ENCODE data around the gene SPACA1. TPM values are rescaled to one million over a fixed set of nuclear protein-coding genes. Genes with fewer than 3 reads are reported as not detected.

The SPACA1 gene
- total and polyA plus RNA-seq, 2 of the 8 experiments (the other 6 are each of a cell fraction or from before 2014, with no cell fraction given), result not detected

DNA sequence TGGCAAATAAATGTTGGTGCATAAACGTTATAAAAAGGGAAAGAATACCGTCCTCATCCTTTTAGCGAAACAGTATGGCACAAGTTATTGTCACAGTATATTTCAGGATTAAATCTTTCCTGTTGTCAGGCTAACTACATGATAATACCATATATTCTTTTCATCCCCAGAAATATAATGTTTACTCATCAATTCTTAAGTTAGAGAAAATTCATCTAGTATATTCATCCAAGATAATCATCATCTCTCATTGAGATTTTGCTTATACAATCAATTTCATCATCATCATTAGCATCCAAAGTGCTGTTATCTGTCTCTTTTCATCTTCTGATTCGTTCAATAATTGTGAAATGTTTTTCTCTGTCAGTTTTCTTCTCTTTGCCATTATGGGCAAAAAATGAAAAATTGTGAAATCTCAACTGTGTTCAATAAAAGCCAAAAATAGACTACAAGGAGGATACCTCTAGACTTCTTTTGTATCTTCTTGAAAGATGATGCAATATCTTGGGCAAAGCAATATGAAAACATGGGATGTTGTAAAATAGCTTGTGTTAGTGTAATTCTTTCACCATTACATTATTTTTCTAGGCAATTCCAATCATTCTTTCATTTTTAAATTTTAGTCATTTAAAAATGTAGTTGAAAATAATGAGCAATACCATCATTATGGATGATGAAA is 2.6 kb downstream of the SPACA1 start:
- no peak overlapping the region for H3K23ac ChIP-seq (ENCODE audit: insufficient read length)
- no peak overlapping the region for H4K91ac ChIP-seq (replicated peaks; ENCODE audit: insufficient read length, low read length)
- H4K8ac ChIP-seq (ENCODE audit: extremely low read depth, insufficient read depth, low read length), result no peak overlapping the region
- H3K18ac ChIP-seq (ENCODE audit: extremely low read depth, low read length), result no peak overlapping the region
- H2BK5ac ChIP-seq (ENCODE audit: low read depth, low read length), result no peak overlapping the region
- no peak overlapping the region for H3K56ac ChIP-seq (replicated peaks; ENCODE audit: insufficient read length, low read depth, low read length)
- H3K9ac ChIP-seq (replicated peaks in 1 of 4; ENCODE audit: extremely low read depth in 1 of 4, low read depth in 3 of 4, low read length in 3 of 4), result no peak overlapping the region
- H4K20me1 ChIP-seq (replicated peaks in 1 of 2; ENCODE audit: control insufficient read depth in 1 of 2, insufficient read depth in 2 of 2, low read length in 2 of 2), result no peaks in the 10 kb centered on the region
- no peak overlapping the region for H2BK120ac ChIP-seq (replicated peaks; ENCODE audit: low read depth, low read length)
- TF ChIP-seq, protein P1, sequence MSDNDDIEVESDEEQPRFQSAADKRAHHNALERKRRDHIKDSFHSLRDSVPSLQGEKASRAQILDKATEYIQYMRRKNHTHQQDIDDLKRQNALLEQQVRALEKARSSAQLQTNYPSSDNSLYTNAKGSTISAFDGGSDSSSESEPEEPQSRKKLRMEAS (IDR thresholded peaks at IDR 0.05), result no peak
- TF ChIP-seq, protein P2, sequence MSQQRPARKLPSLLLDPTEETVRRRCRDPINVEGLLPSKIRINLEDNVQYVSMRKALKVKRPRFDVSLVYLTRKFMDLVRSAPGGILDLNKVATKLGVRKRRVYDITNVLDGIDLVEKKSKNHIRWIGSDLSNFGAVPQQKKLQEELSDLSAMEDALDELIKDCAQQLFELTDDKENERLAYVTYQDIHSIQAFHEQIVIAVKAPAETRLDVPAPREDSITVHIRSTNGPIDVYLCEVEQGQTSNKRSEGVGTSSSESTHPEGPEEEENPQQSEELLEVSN (IDR thresholded peaks at IDR 0.05), result no peak
- FAIRE-seq (no peak), DNase-seq (ENCODE audit: low read depth in 1 of 2, low spot score in 2 of 2) (no peak)
- CTCF ChIA-PET (ENCODE audit: partially characterized antibody), result no interaction called here
- peaks cover 0 to 5% of the 10 kb centered on the region in 2 experiments; a peak in 1 of 4 replicates for H3K9me3 ChIP-seq (ENCODE audit: insufficient read depth in 2 of 2, low read depth in 1 of 2, low read length in 1 of 2)
- no peak overlapping the region for H2AFZ ChIP-seq (ENCODE audit: low read length)
- no peak overlapping the region for H2AK5ac ChIP-seq (ENCODE audit: low read depth, low read length)
- H3K4me2 ChIP-seq (ENCODE audit: insufficient read depth in 1 of 2, low read depth in 2 of 2, low read length in 2 of 2), result no peak overlapping the region
- no peaks in the 10 kb centered on the region; a peak in 1 of 7 replicates for H3K4me1 ChIP-seq (replicated peaks in 1 of 4; ENCODE audit: control insufficient read depth in 3 of 4, insufficient read depth in 4 of 4, low read length in 3 of 4)
- H3K23me2 ChIP-seq (ENCODE audit: low read depth, low read length), result no peaks in the 10 kb centered on the region
- no peaks in the 10 kb centered on the region for H3K27me3 ChIP-seq (replicated peaks in 1 of 4; ENCODE audit: control insufficient read depth in 3 of 4, extremely low read depth in 1 of 4, insufficient read depth in 3 of 4, low read length in 3 of 4)
- POLR2A ChIA-PET (ENCODE audit: partially characterized antibody), result no interaction called here
- no peak overlapping the region for H2BK20ac ChIP-seq (ENCODE audit: low read length)
- WGBS, 2 experiments (ENCODE audit: extremely low coverage in 1 of 2, insufficient coverage in 1 of 2, insufficient read length in 1 of 2, insufficient replicate concordance in 2 of 2, low coverage in 1 of 2, low lambda C conversion rate in 2 of 2, missing lambda C conversion rate in 1 of 2), result 91% methylated on average over 4 of the region's 4 CpGs; no CpG with 5 or more reads in 1 of the 2 experiments
- H2BK15ac ChIP-seq (ENCODE audit: low read length), result no peak overlapping the region
- H3K36me3 ChIP-seq (ENCODE audit: control insufficient read depth in 2 of 4, insufficient read depth in 4 of 4, low read length in 3 of 4), result peaks cover 0 to 3% (median 0%) of the 10 kb centered on the region in 4 experiments; a peak in 1 of 8 replicates
- no peak overlapping the region for H3K4me3 ChIP-seq (ENCODE audit: extremely low read depth in 1 of 4, insufficient read depth in 2 of 4, low read depth in 3 of 4, low read length in 4 of 4)
- H3K4ac ChIP-seq (replicated peaks; ENCODE audit: insufficient read length, low read depth, low read length), result no peak overlapping the region
- no peaks in the 10 kb centered on the region for H3K79me1 ChIP-seq (ENCODE audit: low read depth, low read length)
- no peak overlapping the region for H4K5ac ChIP-seq (ENCODE audit: insufficient read length, low read depth, low read length)
- no peaks in the 10 kb centered on the region for H3K79me2 ChIP-seq (ENCODE audit: control insufficient read depth in 1 of 2, insufficient read depth in 2 of 2, low read length in 2 of 2)
- H2BK12ac ChIP-seq (ENCODE audit: low read depth, low read length), result no peak overlapping the region
- H3K14ac ChIP-seq (ENCODE audit: insufficient read length), result no peak overlapping the region
- H3K27ac ChIP-seq (ENCODE audit: low read depth, low read length), result no peak overlapping the region

All from H1 (cell line).